ENCODE measurements around the gene ZDHHC17. TPM values are rescaled to one million over a fixed set of nuclear protein-coding genes. Genes with fewer than 3 reads are reported as not detected.
A peak's percentile ranks its signal among the peaks of the same experiment; 100 is the strongest.

ZDHHC17 gene
- total RNA-seq, 1 donor from 2014 or later = 69.2 TPM

- Mint-ChIP-seq H3K9me3 (ENCODE audit: low read depth) (peaks cover 9% of the 10 kb centered on the region), H3K4me3 (ENCODE audit: low read depth) (no peak overlapping the region), H3K27me3 (no peaks in the 10 kb centered on the region), H3K27ac (peak overlapping the region; percentile 86), H3K4me1 (ENCODE audit: low read depth) (peaks cover 8% of the 10 kb centered on the region), H3K36me3 (ENCODE audit: insufficient read depth) (peaks cover 9% of the 10 kb centered on the region)
- no peak for TF ChIP-seq CTCF (IDR thresholded peaks at IDR 0.05; ENCODE audit: unreplicated experiment)
- DNase-seq (ENCODE audit: low spot score, unreplicated experiment) = no peak
These were observed 25.6 kb downstream of the ZDHHC17 start for GRCh38 chr12:76789335-76790050.

DNA sequence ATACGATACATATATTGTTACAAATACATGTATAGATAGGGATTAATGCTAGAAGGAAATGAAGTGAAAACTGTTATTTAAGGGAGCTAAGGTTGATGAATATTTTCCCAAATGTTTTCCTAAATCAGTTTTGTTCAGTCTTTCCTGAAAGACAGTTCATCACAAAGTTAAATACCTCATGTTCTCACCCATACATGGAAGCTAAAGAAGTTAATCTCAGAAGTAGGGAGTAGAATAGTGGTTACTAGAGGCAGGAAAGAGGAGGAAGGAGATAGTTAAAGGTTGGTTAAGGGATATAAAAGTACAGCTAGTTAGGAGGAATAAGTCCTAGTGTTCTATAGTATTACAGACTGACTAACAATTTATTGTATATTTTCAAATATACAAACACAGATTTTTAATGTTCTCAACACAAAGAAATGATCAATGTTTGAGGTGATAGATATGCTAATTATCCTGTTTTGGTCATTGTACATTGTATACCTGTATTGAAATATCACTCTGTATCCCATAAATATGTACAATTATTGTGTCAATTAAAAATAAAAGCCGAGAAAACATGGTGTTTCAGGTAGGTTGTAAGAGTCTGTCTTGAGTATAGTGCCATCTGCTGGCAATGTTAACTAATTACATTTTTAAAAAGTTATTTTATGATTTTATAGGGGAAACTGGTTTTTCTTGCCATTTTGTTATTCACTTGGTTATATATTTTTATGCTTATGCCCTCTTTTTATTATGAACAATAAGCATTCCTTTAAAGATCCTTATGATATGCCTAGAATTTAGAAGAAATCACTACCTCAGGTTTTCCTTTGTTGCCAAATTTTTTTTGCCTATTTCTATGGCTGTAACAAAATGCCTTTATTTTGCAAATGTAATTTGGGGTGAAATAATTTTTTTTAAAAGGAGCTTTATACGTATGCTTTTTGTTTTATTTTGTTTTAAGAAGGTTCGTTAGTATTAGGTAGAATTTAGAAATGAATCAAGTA lies 26.9 kb downstream of the ZDHHC17 start:
- H3K4me3 Mint-ChIP-seq (ENCODE audit: low read depth) = no peak overlapping the region
- H3K4me1 Mint-ChIP-seq (ENCODE audit: low read depth) = peaks cover 8% of the 10 kb centered on the region
- peak; percentile 80 for TF ChIP-seq CTCF (IDR thresholded peaks at IDR 0.05; ENCODE audit: unreplicated experiment)
- H3K9me3 Mint-ChIP-seq (ENCODE audit: low read depth) = peaks cover 9% of the 10 kb centered on the region
- DNase-seq (ENCODE audit: low spot score, unreplicated experiment) = no peak
- no peaks in the 10 kb centered on the region for H3K27me3 Mint-ChIP-seq
- peaks cover 5% of the 10 kb centered on the region for H3K36me3 Mint-ChIP-seq (ENCODE audit: insufficient read depth)
- H3K27ac Mint-ChIP-seq = peak overlapping the region; percentile 15

- TF ChIP-seq CTCF (IDR thresholded peaks at IDR 0.05; ENCODE audit: unreplicated experiment) = no peak
- Mint-ChIP-seq H3K27me3 (no peaks in the 10 kb centered on the region), H3K4me1 (ENCODE audit: low read depth) (peaks cover 8% of the 10 kb centered on the region), H3K36me3 (ENCODE audit: insufficient read depth) (peaks cover 1% of the 10 kb centered on the region), H3K4me3 (ENCODE audit: low read depth) (no peak overlapping the region), H3K27ac (peak overlapping the region; percentile 73), H3K9me3 (ENCODE audit: low read depth) (no peaks in the 10 kb centered on the region)
- DNase-seq (ENCODE audit: low spot score, unreplicated experiment) = no peak
These were observed 28.9 kb downstream of the ZDHHC17 start for GRCh38 chr12:76792828-76793227.

DNA sequence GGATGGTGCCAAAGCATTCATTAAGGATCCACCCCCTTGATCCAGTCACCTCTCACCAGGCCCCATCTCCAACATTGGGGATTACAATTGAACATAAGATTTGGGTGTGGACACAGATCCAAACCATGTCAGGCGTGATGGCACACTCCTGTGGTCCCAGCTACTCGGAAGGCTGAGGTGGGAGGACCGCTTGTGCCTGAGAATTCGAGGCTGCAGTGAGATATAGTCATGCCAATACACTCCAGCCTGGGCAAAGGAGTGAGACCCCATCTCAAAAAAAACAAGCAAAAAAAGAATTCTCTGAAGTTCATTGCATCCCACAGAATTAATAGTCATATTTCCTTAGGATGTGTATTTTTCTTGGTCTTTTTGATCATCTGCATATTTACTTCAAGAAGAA lies 34.9 kb downstream of the ZDHHC17 start:
- peaks cover 37% of the 10 kb centered on the region for H3K36me3 Mint-ChIP-seq (ENCODE audit: insufficient read depth)
- TF ChIP-seq CTCF (IDR thresholded peaks at IDR 0.05; ENCODE audit: unreplicated experiment) = no peak
- no peaks in the 10 kb centered on the region for H3K27me3 Mint-ChIP-seq
- peaks cover 5% of the 10 kb centered on the region for H3K4me1 Mint-ChIP-seq (ENCODE audit: low read depth)
- H3K4me3 Mint-ChIP-seq (ENCODE audit: low read depth) = no peak overlapping the region
- no peak overlapping the region for H3K27ac Mint-ChIP-seq
- no peak for DNase-seq (ENCODE audit: low spot score, unreplicated experiment)
- peaks cover 14% of the 10 kb centered on the region for H3K9me3 Mint-ChIP-seq (ENCODE audit: low read depth)

DNA sequence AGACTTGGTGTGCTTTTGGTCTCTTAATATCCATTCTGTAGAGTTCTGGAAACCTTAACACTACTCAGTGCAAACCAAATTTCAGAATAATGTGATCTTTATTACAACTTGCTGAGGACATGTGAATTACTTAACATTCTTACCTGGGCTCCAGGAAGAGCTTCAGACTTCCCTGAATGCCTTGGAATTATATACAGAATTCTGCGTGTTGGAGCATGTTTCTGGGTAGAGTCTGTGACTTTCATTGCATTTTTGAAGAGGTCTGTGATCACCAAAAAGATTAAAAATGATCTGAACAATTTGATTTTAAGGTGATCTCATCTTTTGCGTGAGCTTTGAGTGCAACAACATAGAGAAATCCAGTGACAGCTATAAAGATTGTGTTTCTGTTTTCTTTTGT lies 35.4 kb downstream of the ZDHHC17 start:
- Mint-ChIP-seq H3K9me3 (ENCODE audit: low read depth) (peaks cover 14% of the 10 kb centered on the region), H3K4me1 (ENCODE audit: low read depth) (peaks cover 5% of the 10 kb centered on the region), H3K36me3 (ENCODE audit: insufficient read depth) (peaks cover 37% of the 10 kb centered on the region), H3K27me3 (no peaks in the 10 kb centered on the region), H3K4me3 (ENCODE audit: low read depth) (no peak overlapping the region), H3K27ac (no peak overlapping the region)
- no peak for TF ChIP-seq CTCF (IDR thresholded peaks at IDR 0.05; ENCODE audit: unreplicated experiment)
- DNase-seq (ENCODE audit: low spot score, unreplicated experiment) = no peak

Data from progenitor cell of endocrine pancreas (in vitro differentiated cells).